ENCODE data around the gene NMT1. TPM values are rescaled to one million over a fixed set of nuclear protein-coding genes. Genes with fewer than 3 reads are reported as not detected.

Gene NMT1
- total RNA-seq, 6 donors from 2014 or later = 55.1 to 132 (median 92.3) TPM

DNA sequence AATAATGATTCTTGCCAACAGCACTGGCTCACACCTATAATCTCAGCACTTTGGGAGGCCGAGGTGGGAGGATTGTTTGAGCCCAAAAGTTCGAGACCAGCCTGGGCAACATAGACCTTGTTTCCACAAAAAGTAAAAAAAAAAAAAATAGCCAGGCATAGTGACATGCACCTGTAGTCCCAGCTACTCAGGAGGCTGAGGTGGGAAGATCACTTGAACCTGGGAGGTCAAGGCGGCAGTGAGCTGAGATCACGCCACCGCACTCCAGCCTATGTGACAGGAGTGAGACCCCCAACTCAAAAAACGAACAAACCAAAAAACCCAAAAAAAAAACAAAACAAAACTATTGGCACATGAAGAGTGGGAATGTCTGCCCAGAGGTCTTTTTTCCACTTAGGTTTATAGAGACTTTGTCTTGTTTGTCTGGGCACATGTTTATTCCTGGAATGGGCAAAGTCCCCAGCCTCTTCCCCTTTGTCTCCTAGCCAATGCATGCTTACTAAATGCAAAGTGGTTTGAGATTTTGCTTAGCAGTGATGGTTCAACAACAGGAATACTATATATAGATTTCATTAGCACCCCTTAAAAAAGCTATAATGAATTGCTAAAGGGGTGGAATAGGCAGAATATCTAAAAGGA lies 25.9 kb downstream of the NMT1 start:
- Histone ChIP-seq H3K9me3 (no peaks in the 10 kb centered on the region), H3K27ac (no peak overlapping the region), H3K4me3 (no peak overlapping the region), H3K27me3 (no peaks in the 10 kb centered on the region), H3K4me1 (peaks cover under 1 to 3% (median 2%) of the 10 kb centered on the region in 4 donors), H3K36me3 (peaks cover 37 to 100% (median 86%) of the 10 kb centered on the region in 4 donors)
- WGBS, 2 donors = 90 to 94% methylated on average over 6 of the region's 6 CpGs
- TF ChIP-seq, protein P1, sequence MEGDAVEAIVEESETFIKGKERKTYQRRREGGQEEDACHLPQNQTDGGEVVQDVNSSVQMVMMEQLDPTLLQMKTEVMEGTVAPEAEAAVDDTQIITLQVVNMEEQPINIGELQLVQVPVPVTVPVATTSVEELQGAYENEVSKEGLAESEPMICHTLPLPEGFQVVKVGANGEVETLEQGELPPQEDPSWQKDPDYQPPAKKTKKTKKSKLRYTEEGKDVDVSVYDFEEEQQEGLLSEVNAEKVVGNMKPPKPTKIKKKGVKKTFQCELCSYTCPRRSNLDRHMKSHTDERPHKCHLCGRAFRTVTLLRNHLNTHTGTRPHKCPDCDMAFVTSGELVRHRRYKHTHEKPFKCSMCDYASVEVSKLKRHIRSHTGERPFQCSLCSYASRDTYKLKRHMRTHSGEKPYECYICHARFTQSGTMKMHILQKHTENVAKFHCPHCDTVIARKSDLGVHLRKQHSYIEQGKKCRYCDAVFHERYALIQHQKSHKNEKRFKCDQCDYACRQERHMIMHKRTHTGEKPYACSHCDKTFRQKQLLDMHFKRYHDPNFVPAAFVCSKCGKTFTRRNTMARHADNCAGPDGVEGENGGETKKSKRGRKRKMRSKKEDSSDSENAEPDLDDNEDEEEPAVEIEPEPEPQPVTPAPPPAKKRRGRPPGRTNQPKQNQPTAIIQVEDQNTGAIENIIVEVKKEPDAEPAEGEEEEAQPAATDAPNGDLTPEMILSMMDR (IDR thresholded peaks at IDR 0.05) = no peak
- no peak for TF ChIP-seq POLR2A (IDR thresholded peaks at IDR 0.05)
- TF ChIP-seq POLR2AphosphoS5 (IDR thresholded peaks at IDR 0.05) = no peak
- TF ChIP-seq EP300 (IDR thresholded peaks at IDR 0.05) = no peak
- DNase-seq (no peak), ATAC-seq (ENCODE audit: low FRiP score in 2 of 2) (no peak)

DNA sequence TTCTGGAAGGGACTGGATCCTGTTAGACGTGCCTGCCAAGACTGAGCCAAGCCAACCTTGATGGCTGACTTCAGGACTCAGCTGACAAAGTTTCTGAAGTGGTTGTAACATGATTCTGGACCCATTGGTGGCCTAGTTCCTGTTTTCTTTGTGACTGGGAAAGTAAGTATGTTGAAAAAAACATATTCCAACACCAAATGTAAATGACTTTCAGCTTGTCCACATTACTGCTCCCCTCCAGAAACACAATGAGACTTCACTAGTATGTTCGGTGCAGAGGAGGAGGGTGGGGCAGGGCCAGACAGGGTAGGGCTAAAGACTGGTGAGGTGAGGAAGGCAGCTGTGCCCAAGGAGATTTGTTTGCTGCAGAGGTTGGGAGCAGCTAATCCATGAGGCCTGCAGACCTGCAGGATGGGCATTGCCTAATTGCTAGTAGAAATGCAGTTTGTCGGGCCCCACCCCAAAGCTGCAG lies 26.4 kb downstream of the NMT1 start:
- TF ChIP-seq, protein P1 (IDR thresholded peaks at IDR 0.05) = no peak
- no peak for TF ChIP-seq POLR2AphosphoS5 (IDR thresholded peaks at IDR 0.05)
- TF ChIP-seq EP300 (IDR thresholded peaks at IDR 0.05) = no peak
- no peak for TF ChIP-seq POLR2A (IDR thresholded peaks at IDR 0.05)
- H3K36me3 ChIP-seq = peaks cover 32 to 99% (median 83%) of the 10 kb centered on the region in 4 donors
- H3K27me3 ChIP-seq = no peaks in the 10 kb centered on the region
- no peak overlapping the region for H3K27ac ChIP-seq
- ATAC-seq (ENCODE audit: low FRiP score in 2 of 2) (no peak), DNase-seq (no peak)
- H3K4me3 ChIP-seq = no peak overlapping the region
- H3K9me3 ChIP-seq = no peaks in the 10 kb centered on the region
- peaks cover 6 to 8% (median 7%) of the 10 kb centered on the region in 4 donors for H3K4me1 ChIP-seq
- 71 to 83% methylated on average over 3 of the region's 3 CpGs for WGBS, 2 donors

DNA sequence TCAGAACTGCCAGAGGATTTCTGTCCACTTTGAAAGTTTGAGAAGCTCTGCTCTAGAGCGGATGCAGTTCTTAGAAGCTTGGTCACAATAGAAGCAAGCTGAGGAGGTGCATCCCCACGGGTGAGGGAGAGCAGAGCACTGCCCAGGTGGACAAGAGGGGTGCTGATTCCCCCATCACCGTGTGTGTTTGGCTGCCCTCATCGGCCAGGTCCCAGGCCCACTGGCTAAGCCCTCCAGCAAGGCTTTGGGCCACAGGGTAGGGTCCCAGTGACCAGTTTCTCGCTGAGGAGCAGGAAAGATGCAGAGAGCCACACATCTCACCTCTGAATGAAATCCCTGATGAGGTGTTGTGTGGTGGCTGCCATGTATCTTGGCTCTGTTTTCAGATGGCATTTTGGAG lies 26.9 kb downstream of the NMT1 start:
- DNase-seq (no peak), ATAC-seq (ENCODE audit: low FRiP score in 2 of 2) (no peak)
- Histone ChIP-seq H3K27me3 (no peaks in the 10 kb centered on the region), H3K9me3 (no peaks in the 10 kb centered on the region), H3K4me3 (no peak overlapping the region), H3K36me3 (peaks cover 27 to 98% (median 79%) of the 10 kb centered on the region in 4 donors), H3K27ac (peak overlapping the region in 1 of 4 donors; percentile 18), H3K4me1 (peaks cover 6 to 12% (median 10%) of the 10 kb centered on the region in 4 donors)
- WGBS, 2 donors = 90 to 98% methylated on average over 2 to 5 of the region's 5 CpGs
- TF ChIP-seq POLR2A (IDR thresholded peaks at IDR 0.05) (no peak), POLR2AphosphoS5 (IDR thresholded peaks at IDR 0.05) (no peak), EP300 (IDR thresholded peaks at IDR 0.05) (no peak)
- TF ChIP-seq, protein P1 (IDR thresholded peaks at IDR 0.05) = no peak

DNA sequence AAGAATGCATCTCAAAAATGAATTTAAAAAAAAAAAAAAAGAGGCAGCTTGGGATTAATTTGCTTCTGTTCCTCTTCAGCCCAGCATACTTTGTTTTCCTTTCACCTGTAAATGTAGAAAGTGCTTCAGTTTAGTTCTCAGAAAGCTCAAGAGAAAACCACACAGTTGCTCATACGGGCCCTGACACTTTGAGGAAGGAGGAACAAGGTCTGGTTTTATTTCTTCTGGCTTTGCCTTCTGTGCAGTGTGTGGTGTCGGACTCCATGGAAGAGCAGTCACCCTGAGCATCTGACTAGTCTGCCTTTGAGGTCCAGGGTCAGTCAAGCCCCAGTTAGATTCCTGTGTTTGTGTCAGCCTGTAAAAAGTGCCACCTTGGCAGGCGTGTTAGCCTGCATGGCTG lies 27.6 kb downstream of the NMT1 start:
- peaks cover 14 to 19% (median 17%) of the 10 kb centered on the region in 4 donors for H3K4me1 ChIP-seq
- 79 to 85% methylated on average over 3 of the region's 3 CpGs for WGBS, 2 donors
- no peaks in the 10 kb centered on the region for H3K9me3 ChIP-seq
- no peak overlapping the region for H3K4me3 ChIP-seq
- ATAC-seq (ENCODE audit: low FRiP score in 2 of 2) (no peak), DNase-seq (no peak)
- H3K27ac ChIP-seq = no peak overlapping the region
- TF ChIP-seq EP300 (IDR thresholded peaks at IDR 0.05) = no peak
- TF ChIP-seq, protein P1 (IDR thresholded peaks at IDR 0.05) = no peak
- TF ChIP-seq POLR2AphosphoS5 (IDR thresholded peaks at IDR 0.05) = no peak
- no peak for TF ChIP-seq POLR2A (IDR thresholded peaks at IDR 0.05)
- peaks cover 20 to 98% (median 75%) of the 10 kb centered on the region in 4 donors for H3K36me3 ChIP-seq
- no peaks in the 10 kb centered on the region for H3K27me3 ChIP-seq

DNA sequence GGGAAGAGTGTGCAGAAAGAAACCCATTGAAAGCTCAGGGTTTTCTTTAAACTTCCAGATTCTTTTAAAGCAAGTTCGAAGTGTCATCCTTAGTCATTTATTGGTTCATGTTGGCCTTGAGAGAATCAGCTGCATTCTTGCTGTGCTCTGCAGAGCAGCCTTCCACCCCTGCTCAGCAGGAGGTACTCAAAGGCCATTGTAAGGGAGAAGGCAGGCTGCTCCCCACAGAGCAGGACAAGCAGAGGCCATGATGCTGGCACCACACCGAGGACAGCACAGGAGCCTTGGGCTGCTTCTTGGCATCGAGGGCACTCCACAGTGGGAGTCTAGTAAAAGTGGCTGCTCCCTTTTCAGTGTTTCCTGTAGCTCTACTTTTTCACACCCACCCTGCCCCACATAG lies 29.6 kb downstream of the NMT1 start:
- DNase-seq (no peak), ATAC-seq (ENCODE audit: low FRiP score in 2 of 2) (no peak)
- Histone ChIP-seq H3K4me3 (no peak overlapping the region), H3K36me3 (peaks cover 24 to 98% (median 77%) of the 10 kb centered on the region in 4 donors), H3K27me3 (no peaks in the 10 kb centered on the region), H3K9me3 (no peaks in the 10 kb centered on the region), H3K27ac (no peak overlapping the region), H3K4me1 (peaks cover 17 to 28% (median 25%) of the 10 kb centered on the region in 4 donors)
- 68 to 92% methylated on average over 3 of the region's 3 CpGs for WGBS, 2 donors
- no peak for TF ChIP-seq POLR2AphosphoS5 (IDR thresholded peaks at IDR 0.05)
- TF ChIP-seq POLR2A (IDR thresholded peaks at IDR 0.05) = no peak
- TF ChIP-seq EP300 (IDR thresholded peaks at IDR 0.05) = no peak
- TF ChIP-seq, protein P1 (IDR thresholded peaks at IDR 0.05) = no peak

Measured in upper lobe of left lung (tissue), 6 donors.